ENCODE measurements around the gene NEK6. TPM values are rescaled to one million over a fixed set of nuclear protein-coding genes. Genes with fewer than 3 reads are reported as not detected.

Gene NEK6
- total and polyA plus RNA-seq, 9 of the 15 experiments (the other 6 are each of a cell fraction or from before 2014, with no cell fraction given): 3.1 to 19.0 (median 8.4) TPM

DNA sequence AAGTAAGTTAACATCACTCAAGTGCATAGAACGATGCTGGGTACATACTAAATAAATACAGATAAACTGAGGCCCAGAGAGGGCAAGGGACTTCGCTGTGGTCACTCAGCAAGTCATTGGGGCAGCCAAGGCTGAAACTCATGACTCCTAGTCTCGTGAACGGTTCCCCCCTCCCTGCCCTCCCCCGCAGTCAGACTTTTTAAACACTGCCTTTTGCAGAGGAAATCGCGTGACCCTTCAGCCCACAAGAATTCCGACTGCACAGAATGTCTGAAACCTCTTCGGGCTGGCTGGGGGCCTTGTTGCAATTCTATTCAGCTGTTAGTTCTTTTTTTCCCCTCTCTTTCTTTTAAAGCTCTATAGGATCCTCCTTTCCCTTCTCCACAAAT is 28.1 kb downstream of the NEK6 start (continued):
- TF ChIP-seq SMAD4 (CRISPR knock-in tag; conservative IDR thresholded peaks at IDR 0.05): peak; percentile 63
- TF ChIP-seq, protein P1, sequence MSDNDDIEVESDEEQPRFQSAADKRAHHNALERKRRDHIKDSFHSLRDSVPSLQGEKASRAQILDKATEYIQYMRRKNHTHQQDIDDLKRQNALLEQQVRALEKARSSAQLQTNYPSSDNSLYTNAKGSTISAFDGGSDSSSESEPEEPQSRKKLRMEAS (CRISPR knock-in tag; IDR thresholded peaks at IDR 0.05): no peak
- no peak for TF ChIP-seq NR2C2 (CRISPR knock-in tag; IDR thresholded peaks at IDR 0.05)
- TF ChIP-seq NR2C2 (tag; IDR thresholded peaks at IDR 0.05): peak; percentile 19; the same call in 1 of the 2 replicates
- TF ChIP-seq HOXB6 (CRISPR knock-in tag; IDR thresholded peaks at IDR 0.05; ENCODE audit: borderline replicate concordance): no peak
- peak; percentile 68 for TF ChIP-seq BCOR (IDR thresholded peaks at IDR 0.05)
- peak; percentile 37 to 71; a peak in 2 of 4 replicates for TF ChIP-seq MAZ (CRISPR knock-in tag; conservative IDR thresholded peaks at IDR 0.05 in 1 of 2, IDR thresholded peaks at IDR 0.05 in 1 of 2)
- TF ChIP-seq, protein P2, sequence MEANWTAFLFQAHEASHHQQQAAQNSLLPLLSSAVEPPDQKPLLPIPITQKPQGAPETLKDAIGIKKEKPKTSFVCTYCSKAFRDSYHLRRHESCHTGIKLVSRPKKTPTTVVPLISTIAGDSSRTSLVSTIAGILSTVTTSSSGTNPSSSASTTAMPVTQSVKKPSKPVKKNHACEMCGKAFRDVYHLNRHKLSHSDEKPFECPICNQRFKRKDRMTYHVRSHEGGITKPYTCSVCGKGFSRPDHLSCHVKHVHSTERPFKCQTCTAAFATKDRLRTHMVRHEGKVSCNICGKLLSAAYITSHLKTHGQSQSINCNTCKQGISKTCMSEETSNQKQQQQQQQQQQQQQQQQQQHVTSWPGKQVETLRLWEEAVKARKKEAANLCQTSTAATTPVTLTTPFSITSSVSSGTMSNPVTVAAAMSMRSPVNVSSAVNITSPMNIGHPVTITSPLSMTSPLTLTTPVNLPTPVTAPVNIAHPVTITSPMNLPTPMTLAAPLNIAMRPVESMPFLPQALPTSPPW (CRISPR knock-in tag; IDR thresholded peaks at IDR 0.05): peak; percentile 90
- TF ChIP-seq, protein P3, sequence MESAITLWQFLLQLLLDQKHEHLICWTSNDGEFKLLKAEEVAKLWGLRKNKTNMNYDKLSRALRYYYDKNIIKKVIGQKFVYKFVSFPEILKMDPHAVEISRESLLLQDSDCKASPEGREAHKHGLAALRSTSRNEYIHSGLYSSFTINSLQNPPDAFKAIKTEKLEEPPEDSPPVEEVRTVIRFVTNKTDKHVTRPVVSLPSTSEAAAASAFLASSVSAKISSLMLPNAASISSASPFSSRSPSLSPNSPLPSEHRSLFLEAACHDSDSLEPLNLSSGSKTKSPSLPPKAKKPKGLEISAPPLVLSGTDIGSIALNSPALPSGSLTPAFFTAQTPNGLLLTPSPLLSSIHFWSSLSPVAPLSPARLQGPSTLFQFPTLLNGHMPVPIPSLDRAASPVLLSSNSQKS (CRISPR knock-in tag; IDR thresholded peaks at IDR 0.05): no peak
- TF ChIP-seq ZNF253 (CRISPR knock-in tag; conservative IDR thresholded peaks at IDR 0.05): no peak
- peak; percentile 94 for TF ChIP-seq ADNP (tag; IDR thresholded peaks at IDR 0.05)
- TF ChIP-seq MBD2 (IDR thresholded peaks at IDR 0.05; ENCODE audit: borderline replicate concordance, low read depth): no peak
- TF ChIP-seq MECOM (CRISPR knock-in tag; IDR thresholded peaks at IDR 0.05): no peak
- peak; percentile 52; the same call in 1 of the 2 replicates for TF ChIP-seq CXXC5 (CRISPR knock-in tag; IDR thresholded peaks at IDR 0.05)
- TF ChIP-seq BACH1 (tag; IDR thresholded peaks at IDR 0.05): no peak
- TF ChIP-seq DIDO1 (tag; IDR thresholded peaks at IDR 0.05; ENCODE audit: low read depth): no peak
- TF ChIP-seq, protein P4, sequence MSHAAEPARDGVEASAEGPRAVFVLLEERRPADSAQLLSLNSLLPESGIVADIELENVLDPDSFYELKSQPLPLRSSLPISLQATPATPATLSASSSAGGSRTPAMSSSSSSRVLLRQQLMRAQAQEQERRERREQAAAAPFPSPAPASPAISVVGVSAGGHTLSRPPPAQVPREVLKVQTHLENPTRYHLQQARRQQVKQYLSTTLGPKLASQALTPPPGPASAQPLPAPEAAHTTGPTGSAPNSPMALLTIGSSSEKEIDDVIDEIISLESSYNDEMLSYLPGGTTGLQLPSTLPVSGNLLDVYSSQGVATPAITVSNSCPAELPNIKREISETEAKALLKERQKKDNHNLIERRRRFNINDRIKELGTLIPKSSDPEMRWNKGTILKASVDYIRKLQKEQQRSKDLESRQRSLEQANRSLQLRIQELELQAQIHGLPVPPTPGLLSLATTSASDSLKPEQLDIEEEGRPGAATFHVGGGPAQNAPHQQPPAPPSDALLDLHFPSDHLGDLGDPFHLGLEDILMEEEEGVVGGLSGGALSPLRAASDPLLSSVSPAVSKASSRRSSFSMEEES (CRISPR knock-in tag; IDR thresholded peaks at IDR 0.05): peak; percentile 63
- peak; percentile 55; the same call in 1 of the 2 replicates for TF ChIP-seq JUND (IDR thresholded peaks at IDR 0.05; ENCODE audit: borderline replicate concordance, low read depth, low read length)
- TF ChIP-seq JUND (tag; IDR thresholded peaks at IDR 0.05; ENCODE audit: borderline replicate concordance, low read depth, low read length): no peak
- TF ChIP-seq FOSL1 (tag; conservative IDR thresholded peaks at IDR 0.05): peak; percentile 41
- TF ChIP-seq EGR1 (conservative IDR thresholded peaks at IDR 0.05): peak; percentile 60; the same call in 1 of the 2 replicates
- TF ChIP-seq KDM4B (IDR thresholded peaks at IDR 0.05; ENCODE audit: borderline replicate concordance in 2 of 2, low read depth in 1 of 2): no peak
- TF ChIP-seq, protein P5, sequence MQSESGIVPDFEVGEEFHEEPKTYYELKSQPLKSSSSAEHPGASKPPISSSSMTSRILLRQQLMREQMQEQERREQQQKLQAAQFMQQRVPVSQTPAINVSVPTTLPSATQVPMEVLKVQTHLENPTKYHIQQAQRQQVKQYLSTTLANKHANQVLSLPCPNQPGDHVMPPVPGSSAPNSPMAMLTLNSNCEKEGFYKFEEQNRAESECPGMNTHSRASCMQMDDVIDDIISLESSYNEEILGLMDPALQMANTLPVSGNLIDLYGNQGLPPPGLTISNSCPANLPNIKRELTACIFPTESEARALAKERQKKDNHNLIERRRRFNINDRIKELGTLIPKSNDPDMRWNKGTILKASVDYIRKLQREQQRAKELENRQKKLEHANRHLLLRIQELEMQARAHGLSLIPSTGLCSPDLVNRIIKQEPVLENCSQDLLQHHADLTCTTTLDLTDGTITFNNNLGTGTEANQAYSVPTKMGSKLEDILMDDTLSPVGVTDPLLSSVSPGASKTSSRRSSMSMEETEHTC (IDR thresholded peaks at IDR 0.05): peak; percentile 92; the same call in 1 of the 2 replicates
- TF ChIP-seq LCOR (CRISPR knock-in tag; IDR thresholded peaks at IDR 0.05): no peak
- no peak for TF ChIP-seq ZNF217 (CRISPR knock-in tag; IDR thresholded peaks at IDR 0.05)

Data from K562 (cell line).